ENCODE results near the gene RNF144A.

Gene RNF144A

GRCh38 chr2:6942848-6943247 lies 25.6 kb downstream of the RNF144A start:
- Mint-ChIP-seq H3K27ac (peak overlapping the region; percentile 21), H3K9me3 (no peaks in the 10 kb centered on the region), H3K27me3 (ENCODE audit: low read depth) (no peaks in the 10 kb centered on the region), H3K4me1 (ENCODE audit: low read depth) (peaks cover 29% of the 10 kb centered on the region), H3K36me3 (ENCODE audit: low read depth) (peaks cover 39% of the 10 kb centered on the region), H3K4me3 (no peak overlapping the region)

GRCh38 chr2:6943523-6943922 lies 26.3 kb downstream of the RNF144A start:
- Mint-ChIP-seq H3K27me3 (ENCODE audit: low read depth) (no peaks in the 10 kb centered on the region), H3K27ac (no peak overlapping the region)

GRCh38 chr2:6943971-6944370 lies 26.8 kb downstream of the RNF144A start:
- Mint-ChIP-seq H3K36me3 (ENCODE audit: low read depth) (peaks cover 42% of the 10 kb centered on the region), H3K27ac (peak overlapping the region; percentile 18), H3K4me3 (no peak overlapping the region), H3K9me3 (no peaks in the 10 kb centered on the region), H3K4me1 (ENCODE audit: low read depth) (peaks cover 32% of the 10 kb centered on the region), H3K27me3 (ENCODE audit: low read depth) (no peaks in the 10 kb centered on the region)

More at GRCh38 chr2:6943523-6943922, 26.3 kb downstream of the RNF144A start:
- no peak overlapping the region for H3K4me3 Mint-ChIP-seq
- H3K4me1 Mint-ChIP-seq (ENCODE audit: low read depth): peaks cover 32% of the 10 kb centered on the region
- H3K36me3 Mint-ChIP-seq (ENCODE audit: low read depth): peaks cover 42% of the 10 kb centered on the region
- no peaks in the 10 kb centered on the region for H3K9me3 Mint-ChIP-seq

GRCh38 chr2:6944555-6944954 lies 27.3 kb downstream of the RNF144A start:
- H3K36me3 Mint-ChIP-seq (ENCODE audit: low read depth): peaks cover 42% of the 10 kb centered on the region
- no peaks in the 10 kb centered on the region for H3K9me3 Mint-ChIP-seq
- H3K27ac Mint-ChIP-seq: no peak overlapping the region
- H3K4me1 Mint-ChIP-seq (ENCODE audit: low read depth): peaks cover 32% of the 10 kb centered on the region
- no peaks in the 10 kb centered on the region for H3K27me3 Mint-ChIP-seq (ENCODE audit: low read depth)
- no peak overlapping the region for H3K4me3 Mint-ChIP-seq

- Mint-ChIP-seq H3K36me3 (ENCODE audit: low read depth) (peaks cover 43% of the 10 kb centered on the region), H3K4me3 (no peak overlapping the region), H3K27ac (peak overlapping the region; percentile 8), H3K27me3 (ENCODE audit: low read depth) (no peaks in the 10 kb centered on the region), H3K9me3 (no peaks in the 10 kb centered on the region), H3K4me1 (ENCODE audit: low read depth) (peaks cover 35% of the 10 kb centered on the region)
Measured at GRCh38 chr2:6945087-6945813, 28.0 kb downstream of the RNF144A start.

GRCh38 chr2:6945821-6946220 lies 28.6 kb downstream of the RNF144A start:
- peaks cover 42% of the 10 kb centered on the region for H3K36me3 Mint-ChIP-seq (ENCODE audit: low read depth)

GRCh38 chr2:6946722-6947121 lies 29.5 kb downstream of the RNF144A start:
- Mint-ChIP-seq H3K4me3 (no peak overlapping the region), H3K27me3 (ENCODE audit: low read depth) (no peaks in the 10 kb centered on the region), H3K27ac (no peak overlapping the region), H3K36me3 (ENCODE audit: low read depth) (peaks cover 33% of the 10 kb centered on the region), H3K9me3 (no peaks in the 10 kb centered on the region), H3K4me1 (ENCODE audit: low read depth) (peaks cover 41% of the 10 kb centered on the region)

More at GRCh38 chr2:6945821-6946220, 28.6 kb downstream of the RNF144A start:
- Mint-ChIP-seq H3K27ac (peak overlapping the region; percentile 8), H3K27me3 (ENCODE audit: low read depth) (no peaks in the 10 kb centered on the region), H3K4me1 (ENCODE audit: low read depth) (peaks cover 36% of the 10 kb centered on the region), H3K9me3 (no peaks in the 10 kb centered on the region), H3K4me3 (no peak overlapping the region)

GRCh38 chr2:6947929-6948676 lies 30.9 kb downstream of the RNF144A start:
- no peak overlapping the region for H3K27ac Mint-ChIP-seq
- H3K36me3 Mint-ChIP-seq (ENCODE audit: low read depth): peaks cover 23% of the 10 kb centered on the region
- no peak overlapping the region for H3K4me3 Mint-ChIP-seq
- H3K4me1 Mint-ChIP-seq (ENCODE audit: low read depth): peaks cover 39% of the 10 kb centered on the region
- H3K27me3 Mint-ChIP-seq (ENCODE audit: low read depth): no peaks in the 10 kb centered on the region
- H3K9me3 Mint-ChIP-seq: no peaks in the 10 kb centered on the region

- no peak overlapping the region for H3K4me3 Mint-ChIP-seq
- no peak overlapping the region for H3K27ac Mint-ChIP-seq
- H3K9me3 Mint-ChIP-seq: no peaks in the 10 kb centered on the region
- H3K27me3 Mint-ChIP-seq (ENCODE audit: low read depth): no peaks in the 10 kb centered on the region
- peaks cover 16% of the 10 kb centered on the region for H3K36me3 Mint-ChIP-seq (ENCODE audit: low read depth)
- H3K4me1 Mint-ChIP-seq (ENCODE audit: low read depth): peaks cover 34% of the 10 kb centered on the region
Measured at GRCh38 chr2:6948677-6949351, 31.6 kb downstream of the RNF144A start.

- H3K27ac Mint-ChIP-seq: no peak overlapping the region
- peaks cover 20% of the 10 kb centered on the region for H3K4me1 Mint-ChIP-seq (ENCODE audit: low read depth)
- no peak overlapping the region for H3K4me3 Mint-ChIP-seq
- H3K27me3 Mint-ChIP-seq (ENCODE audit: low read depth): no peaks in the 10 kb centered on the region
- H3K36me3 Mint-ChIP-seq (ENCODE audit: low read depth): peaks cover 9% of the 10 kb centered on the region
- no peaks in the 10 kb centered on the region for H3K9me3 Mint-ChIP-seq
Measured at GRCh38 chr2:6951046-6951445, 33.8 kb downstream of the RNF144A start.

- peaks cover 9% of the 10 kb centered on the region for H3K36me3 Mint-ChIP-seq (ENCODE audit: low read depth)
- no peak overlapping the region for H3K4me3 Mint-ChIP-seq
- H3K9me3 Mint-ChIP-seq: no peaks in the 10 kb centered on the region
- no peaks in the 10 kb centered on the region for H3K27me3 Mint-ChIP-seq (ENCODE audit: low read depth)
- peaks cover 20% of the 10 kb centered on the region for H3K4me1 Mint-ChIP-seq (ENCODE audit: low read depth)
- no peak overlapping the region for H3K27ac Mint-ChIP-seq
Measured at GRCh38 chr2:6952101-6952500, 34.9 kb downstream of the RNF144A start.

GRCh38 chr2:6954586-6954985 lies 37.4 kb downstream of the RNF144A start:
- peaks cover 1% of the 10 kb centered on the region for H3K36me3 Mint-ChIP-seq (ENCODE audit: low read depth)
- no peak overlapping the region for H3K4me3 Mint-ChIP-seq
- no peak overlapping the region for H3K27ac Mint-ChIP-seq
- H3K9me3 Mint-ChIP-seq: no peaks in the 10 kb centered on the region
- peaks cover 14% of the 10 kb centered on the region for H3K4me1 Mint-ChIP-seq (ENCODE audit: low read depth)
- H3K27me3 Mint-ChIP-seq (ENCODE audit: low read depth): no peaks in the 10 kb centered on the region

- H3K4me1 Mint-ChIP-seq (ENCODE audit: low read depth): peaks cover 15% of the 10 kb centered on the region
- no peaks in the 10 kb centered on the region for H3K27me3 Mint-ChIP-seq (ENCODE audit: low read depth)
- H3K4me3 Mint-ChIP-seq: no peak overlapping the region
- no peaks in the 10 kb centered on the region for H3K36me3 Mint-ChIP-seq (ENCODE audit: low read depth)
- no peak overlapping the region for H3K27ac Mint-ChIP-seq
- no peaks in the 10 kb centered on the region for H3K9me3 Mint-ChIP-seq
Measured at GRCh38 chr2:6955511-6956136, 38.4 kb downstream of the RNF144A start.

- peaks cover 1% of the 10 kb centered on the region for H3K36me3 Mint-ChIP-seq (ENCODE audit: low read depth)
- no peak overlapping the region for H3K4me3 Mint-ChIP-seq
- H3K9me3 Mint-ChIP-seq: no peaks in the 10 kb centered on the region
- no peak overlapping the region for H3K27ac Mint-ChIP-seq
- H3K4me1 Mint-ChIP-seq (ENCODE audit: low read depth): peaks cover 13% of the 10 kb centered on the region
- no peaks in the 10 kb centered on the region for H3K27me3 Mint-ChIP-seq (ENCODE audit: low read depth)
Measured at GRCh38 chr2:6956566-6956965, 39.4 kb downstream of the RNF144A start.

Data from T-helper 1 cell treated with Interleukin-12 subunit alpha and Interleukin-12 subunit beta and Interleukin-4 antibody, amounts not matched to agents 30 μg/mL and 1 μg/mL, for 36 hours (primary cell).